HS-27A (cell line): ENCODE measurements around the gene ZNF362.
"Not testable (repeated sequence)": the region's sequence is repeated elsewhere in the genome, so short reads cannot be mapped to it uniquely, and the experiment has no call there.

Experiments
- DNase-seq: peaks from one replicate; pipeline ENCODE4 v3.0.0-alpha.2; 2012; ENCODE audit warnings: low read depth, missing footprints

ZNF362 gene

DNA sequence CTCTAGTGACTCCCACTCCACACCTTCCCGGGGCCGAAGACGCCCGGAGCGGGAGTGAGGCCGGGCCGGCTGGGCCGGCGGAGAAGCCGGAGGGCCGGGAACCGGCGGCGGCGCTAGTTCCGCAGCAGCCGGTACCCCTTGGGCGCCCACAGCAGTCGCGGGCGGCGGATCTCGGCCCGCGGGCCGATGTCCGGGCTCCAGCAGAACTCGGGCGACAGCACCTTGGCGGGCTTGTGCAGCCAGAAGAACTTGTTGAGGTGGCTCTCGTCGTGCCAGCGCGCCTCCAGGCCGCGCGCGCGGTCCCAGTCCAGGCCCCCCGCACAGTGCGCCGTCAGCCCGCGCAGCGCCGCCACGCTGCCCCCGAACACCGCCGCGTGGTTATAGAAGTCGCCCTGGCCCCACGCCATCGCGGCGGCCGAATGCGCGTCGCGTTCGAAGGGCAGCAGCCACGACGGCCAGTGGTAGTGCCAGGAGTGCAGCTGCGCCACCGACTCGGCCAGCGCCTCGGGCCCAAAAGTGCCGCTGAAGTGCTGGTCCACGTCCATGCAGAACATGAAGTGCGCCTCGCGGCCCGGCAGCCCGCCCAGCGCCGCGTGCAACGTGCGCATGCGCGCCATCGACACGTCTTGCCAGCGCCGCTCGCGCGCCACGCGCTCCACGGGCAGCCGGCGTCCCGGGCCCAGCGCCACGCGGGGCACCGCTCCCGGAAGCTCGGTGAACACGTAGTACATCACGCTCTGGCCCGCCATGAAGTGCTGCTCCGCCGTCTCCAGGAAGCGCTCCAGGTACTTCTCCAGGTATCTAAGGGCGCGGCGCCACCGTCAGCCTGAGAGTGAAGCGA, 50.6 kb downstream of the ZNF362 start:
- DNase-seq, result no peak

DNA sequence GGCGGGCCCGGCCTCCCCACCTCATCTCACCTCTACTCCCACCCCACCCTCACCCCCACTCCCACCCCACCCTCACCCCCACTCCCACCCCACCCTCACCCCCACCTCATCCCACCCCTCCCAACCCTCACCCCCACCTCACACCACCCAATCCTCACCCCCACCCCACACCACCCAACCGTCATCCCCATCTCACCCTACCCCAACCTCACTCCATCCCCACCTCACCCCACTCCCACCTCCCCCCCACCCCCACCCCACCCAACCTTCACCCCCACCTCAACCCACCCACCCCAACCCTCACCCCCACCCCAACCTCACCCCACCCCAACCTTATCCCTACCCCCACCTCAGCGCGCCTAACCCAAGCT, 51.2 kb downstream of the ZNF362 start:
- no peak for DNase-seq

DNA sequence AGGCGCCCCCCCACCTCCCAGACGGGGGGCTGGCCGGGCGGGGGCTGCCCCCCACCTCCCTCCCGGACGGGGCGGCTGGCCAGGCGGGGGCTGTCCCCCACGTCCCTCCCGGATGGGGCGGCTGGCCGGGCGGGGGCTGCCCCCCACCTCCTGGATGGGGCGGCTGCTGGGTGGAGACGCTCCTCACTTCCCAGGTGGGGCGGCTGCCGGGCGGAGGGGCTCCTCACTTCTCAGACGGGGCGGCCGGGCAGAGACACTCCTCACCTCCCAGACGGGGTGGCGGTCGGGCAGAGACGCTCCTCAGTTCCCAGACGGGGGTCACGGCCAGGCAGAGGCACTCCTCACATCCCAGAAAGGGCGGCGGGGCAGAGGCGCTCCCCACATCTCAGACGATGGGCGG, 53.1 kb downstream of the ZNF362 start:
- DNase-seq, result not testable (repeated sequence)

DNA sequence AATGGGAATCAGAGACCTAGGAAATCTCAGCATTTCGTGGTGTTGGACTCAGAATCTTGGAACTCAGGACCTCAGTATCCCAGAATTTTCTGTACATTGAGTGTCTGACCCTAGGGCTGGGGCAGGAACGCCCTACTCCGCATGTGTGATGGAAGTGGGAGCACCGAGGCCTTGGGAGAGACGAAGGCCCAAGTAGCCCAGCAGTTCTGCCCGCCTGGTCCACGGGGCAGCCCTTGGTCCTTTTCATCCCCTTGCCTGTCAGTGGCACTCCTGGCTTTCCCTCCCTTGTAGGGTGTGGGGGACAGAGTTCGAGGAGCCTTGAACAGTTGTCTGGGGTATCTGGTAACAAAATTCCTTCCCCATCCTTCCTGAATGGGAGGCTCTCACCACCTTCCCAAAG, 54.4 kb downstream of the ZNF362 start:
- DNase-seq, result no peak

DNA sequence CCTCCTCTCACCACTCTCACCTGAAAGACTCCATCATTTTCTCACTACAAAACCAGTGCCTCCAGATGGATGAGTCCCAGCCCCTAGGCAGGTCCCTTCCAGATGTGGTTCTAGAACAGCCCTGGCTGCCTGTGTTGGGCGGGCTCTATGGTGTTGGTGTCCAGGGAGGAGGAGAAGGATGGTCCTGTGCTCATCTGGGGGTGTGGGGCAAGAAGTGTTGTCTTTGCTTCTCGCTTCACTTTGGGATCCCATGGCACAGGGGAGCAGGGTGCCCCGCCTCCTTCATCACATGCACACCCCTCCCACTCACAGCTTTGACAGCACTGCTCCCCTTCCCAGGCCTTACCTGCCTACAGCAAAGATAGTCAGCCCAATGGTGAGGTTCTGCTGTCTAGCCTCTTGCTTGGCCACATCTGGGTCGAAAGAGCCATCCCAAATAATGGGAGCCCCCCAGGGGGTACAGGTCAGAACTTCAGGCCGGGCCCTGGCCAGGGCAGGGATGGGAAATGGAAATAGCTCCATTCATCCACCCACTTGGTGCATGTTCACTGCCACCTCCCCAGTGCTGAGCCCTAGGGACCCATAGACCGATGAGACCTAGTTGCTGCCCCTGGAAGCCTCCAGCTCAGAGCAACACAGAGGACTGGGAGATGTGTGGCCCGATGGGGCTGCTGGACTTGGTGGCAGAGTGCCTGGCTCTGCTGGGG, 55.6 kb downstream of the ZNF362 start:
- no peak for DNase-seq

DNA sequence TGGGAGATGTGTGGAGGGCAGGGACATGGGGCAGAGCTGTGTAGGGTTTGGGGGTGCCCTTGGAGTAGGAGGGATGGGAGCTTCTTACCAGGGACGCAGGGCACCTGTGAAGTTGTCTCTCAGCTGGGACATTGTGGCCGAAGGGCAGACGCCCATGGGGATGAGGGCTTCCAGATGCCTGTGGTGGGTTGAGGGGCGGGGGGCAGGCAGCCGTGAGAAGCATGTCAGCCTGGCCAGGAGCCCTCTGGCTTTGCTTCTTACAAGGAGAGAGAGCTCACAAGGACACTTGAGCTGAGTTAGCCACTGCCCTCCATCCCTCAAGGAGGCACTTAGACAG, 56.1 kb downstream of the ZNF362 start:
- no peak for DNase-seq

DNA sequence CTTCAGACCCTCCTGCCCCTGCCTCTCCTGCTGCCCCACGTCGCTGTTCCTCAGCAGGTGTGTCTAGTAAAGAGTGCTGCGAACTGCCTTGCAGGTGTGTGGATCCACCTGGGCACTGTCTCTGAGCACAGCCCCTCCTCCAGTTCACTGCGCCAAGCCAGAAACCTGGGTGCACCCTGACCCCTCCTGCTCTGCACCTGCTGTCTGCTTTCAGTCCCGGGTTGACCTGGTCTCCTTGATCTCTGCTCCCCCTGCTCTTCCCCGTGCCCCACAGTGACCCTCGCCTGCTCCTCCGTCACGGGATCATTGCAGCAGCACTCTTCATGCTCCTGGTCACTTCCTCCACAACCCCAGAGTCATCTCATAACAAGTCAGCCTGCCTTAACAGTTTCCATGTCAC, 58.1 kb downstream of the ZNF362 start:
- no peak for DNase-seq

DNA sequence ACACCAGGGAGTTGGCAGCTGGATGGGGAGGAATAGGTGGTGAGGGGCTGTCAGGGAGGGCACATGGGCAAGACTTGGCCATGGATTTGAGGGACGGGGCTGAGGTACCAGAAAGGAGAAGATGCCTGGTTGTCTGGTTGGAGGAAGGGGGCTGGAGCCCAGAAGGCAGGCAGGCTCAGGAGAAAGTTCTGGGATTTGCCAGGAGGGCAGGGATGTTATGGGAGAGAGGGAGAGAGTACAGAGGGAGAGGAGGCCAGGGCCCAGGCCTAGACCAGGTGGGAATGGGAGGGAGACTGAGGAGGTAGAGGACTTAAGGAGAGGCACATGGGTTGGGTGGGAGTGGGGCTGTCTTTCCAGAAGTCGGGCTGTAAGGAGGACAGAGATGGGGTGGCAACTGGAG, 60.3 kb downstream of the ZNF362 start:
- DNase-seq, result no peak

DNA sequence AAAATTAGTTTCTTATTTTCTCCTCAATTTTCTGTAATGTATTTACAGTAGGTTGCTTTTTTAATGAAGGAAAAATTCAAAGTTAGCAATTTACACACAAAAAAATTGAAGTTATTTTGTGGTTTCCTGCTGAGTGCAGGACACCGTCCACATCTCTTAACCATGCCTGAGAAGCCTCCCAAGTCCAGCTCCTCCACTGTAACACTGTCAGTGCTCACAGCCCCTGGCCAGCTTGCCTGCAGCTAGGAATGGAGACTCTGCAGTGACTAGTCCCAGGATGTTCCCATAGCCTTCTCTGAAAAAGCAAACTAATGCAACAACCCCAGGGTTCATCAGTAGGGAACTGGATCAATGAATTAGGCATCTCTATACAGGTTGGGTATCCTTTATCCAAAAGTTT, 61.1 kb downstream of the ZNF362 start:
- no peak for DNase-seq

DNA sequence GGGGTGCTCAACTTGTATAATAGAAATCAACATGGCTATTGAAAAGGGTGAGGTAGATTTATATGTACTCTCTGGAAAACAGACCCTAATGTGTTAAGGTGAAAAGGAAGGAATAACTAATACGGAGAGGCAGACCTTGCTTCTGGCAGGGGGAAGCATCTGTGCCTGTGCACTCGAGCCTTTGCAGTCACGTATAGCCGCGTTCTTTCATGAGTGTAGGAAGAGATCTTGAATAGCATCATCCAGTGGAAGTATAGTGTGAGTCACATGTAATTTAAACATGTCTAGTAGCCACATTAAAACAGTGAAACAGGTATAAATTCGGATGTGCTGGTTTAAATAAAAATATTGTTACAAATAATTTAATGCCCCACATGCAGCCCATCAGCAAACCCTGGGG, 61.7 kb downstream of the ZNF362 start:
- DNase-seq, result no peak

DNA sequence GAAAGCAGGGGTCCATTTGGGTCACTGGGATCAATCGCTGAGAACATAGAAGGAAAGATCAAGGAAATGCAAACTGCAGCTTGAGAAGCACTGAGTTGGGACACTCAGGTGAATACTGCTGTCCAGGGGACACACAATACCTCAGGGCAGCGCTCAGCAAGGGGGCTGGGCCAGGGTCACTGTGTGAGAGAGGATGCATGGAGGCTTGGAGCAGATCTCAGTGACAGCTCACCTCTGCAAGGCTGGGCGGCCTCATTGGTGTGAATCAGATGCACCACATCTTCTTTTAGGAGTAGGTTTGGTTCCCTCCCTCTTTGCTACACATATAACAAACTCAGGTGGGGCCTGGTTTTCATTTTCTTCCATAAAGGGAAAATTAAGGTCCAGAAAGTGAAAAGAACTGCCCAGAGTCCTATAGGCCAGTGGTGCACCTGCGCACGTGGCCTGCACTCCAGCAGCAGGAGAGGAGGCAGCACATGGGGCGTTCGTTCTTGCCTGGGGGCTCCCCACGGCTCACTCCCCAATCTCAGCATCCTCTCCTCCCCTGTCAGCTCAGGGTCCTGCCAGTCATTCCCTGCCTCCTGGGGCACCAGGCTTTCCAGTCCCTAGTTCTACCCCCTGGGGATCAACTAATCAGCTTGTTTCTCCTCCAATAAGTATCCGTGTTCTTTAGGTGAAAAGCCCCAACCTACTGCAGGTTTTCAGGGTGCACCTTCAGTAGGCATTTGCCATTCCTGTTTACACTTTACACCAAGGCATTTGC, 63.1 kb downstream of the ZNF362 start:
- no peak for DNase-seq

DNA sequence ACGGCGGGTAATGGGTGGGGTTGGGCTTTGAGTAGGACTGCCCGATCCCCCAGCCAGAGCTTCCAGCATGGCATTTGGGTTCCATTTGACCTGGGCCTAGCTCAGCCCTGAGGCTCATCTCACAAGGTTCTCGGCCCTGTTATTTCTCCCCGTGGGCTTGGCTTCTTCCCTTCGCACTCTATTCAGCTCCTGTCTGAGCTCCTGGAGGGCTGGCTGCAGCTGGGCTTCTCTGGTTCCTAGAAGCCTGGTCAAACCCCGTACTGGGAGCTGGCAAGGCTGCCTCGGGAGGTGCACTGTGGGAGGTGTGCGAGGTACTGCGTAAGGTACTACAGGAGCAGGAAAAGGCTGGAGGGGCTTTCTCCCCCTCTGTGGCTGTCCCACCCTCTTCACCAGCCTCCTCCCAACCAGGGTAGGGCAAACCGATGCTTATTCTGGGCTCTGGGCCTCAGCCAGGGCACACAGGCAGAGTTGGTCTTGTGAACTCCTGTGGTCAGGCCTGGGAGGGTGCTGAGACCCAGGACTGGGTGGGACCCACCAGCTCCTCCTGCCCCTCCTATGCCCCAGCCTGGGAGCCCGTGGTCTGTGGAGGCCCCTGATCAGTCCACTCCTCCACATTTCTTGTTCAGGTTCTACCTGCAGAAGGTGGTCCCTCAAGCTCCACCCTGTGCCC, 63.8 kb downstream of the ZNF362 start:
- DNase-seq, result no peak

DNA sequence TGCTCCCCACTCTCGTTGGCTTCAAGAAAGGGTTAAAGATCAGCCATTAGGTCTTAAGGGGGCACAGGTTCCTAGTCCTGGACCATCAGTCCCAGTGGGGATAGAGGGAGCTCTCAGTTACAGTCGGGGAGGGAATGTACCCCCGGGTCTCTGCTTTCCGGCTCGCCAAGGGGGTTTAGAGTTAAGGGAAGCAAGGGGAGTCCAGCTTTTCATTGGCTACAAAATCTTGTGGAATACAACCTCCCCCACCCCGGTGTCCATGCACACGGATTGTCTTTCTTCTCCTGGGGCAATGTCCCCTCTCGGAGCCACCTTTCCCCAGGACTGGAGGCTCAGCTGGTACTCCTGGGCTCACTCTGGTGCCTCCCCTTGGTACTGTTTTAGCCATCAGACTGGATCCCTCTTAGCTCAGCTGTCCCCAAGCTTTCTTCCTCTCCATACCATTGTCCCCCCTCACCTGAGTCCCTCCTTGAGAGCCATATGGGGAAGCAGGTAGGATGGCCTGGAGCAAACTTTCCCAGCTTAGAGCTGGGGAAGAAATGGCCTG, 64.4 kb downstream of the ZNF362 start, which contains the start of gene A3GALT2:
A3GALT2 (minus strand) TSS at position 480 of the 547 bp plus-strand sequence; CDS start at position 480, 0 bp downstream.
- DNase-seq, result no peak

DNA sequence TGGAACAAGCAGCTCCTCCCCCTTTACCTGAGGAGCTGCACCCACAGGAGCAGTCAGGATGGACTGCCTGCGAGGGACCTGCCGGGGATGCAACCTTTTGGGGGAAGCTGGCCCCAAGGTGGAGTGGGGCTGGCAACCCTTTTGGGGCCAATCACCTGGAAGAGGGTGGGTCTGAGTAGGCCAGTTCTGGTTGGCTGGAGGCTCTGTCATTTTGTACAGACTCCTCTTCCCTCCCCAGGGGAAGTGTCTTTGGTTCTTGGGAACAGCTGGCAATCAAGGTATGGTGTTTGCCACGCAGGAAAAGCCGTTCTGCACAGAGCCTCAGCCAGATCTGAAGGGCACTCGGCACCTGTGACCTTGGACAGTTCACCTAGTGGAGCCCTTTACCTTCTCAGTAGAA, 64.9 kb downstream of the ZNF362 start:
- DNase-seq, result no peak

DNA sequence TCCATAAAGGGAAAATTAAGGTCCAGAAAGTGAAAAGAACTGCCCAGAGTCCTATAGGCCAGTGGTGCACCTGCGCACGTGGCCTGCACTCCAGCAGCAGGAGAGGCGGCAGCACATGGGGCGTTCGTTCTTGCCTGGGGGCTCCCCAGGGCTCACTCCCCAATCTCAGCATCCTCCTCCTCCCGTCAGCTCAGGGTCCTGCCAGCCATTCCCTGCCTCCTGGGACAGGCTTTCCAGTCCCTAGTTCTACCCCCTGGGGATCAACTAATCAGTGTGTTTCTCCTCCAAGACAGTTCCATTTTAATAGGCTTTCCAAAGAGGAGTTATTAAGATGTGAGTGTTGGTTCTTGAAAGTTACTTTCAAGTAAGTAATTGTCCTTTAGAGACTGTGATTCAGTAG, 65.8 kb downstream of the ZNF362 start:
- DNase-seq, result no peak

DNA sequence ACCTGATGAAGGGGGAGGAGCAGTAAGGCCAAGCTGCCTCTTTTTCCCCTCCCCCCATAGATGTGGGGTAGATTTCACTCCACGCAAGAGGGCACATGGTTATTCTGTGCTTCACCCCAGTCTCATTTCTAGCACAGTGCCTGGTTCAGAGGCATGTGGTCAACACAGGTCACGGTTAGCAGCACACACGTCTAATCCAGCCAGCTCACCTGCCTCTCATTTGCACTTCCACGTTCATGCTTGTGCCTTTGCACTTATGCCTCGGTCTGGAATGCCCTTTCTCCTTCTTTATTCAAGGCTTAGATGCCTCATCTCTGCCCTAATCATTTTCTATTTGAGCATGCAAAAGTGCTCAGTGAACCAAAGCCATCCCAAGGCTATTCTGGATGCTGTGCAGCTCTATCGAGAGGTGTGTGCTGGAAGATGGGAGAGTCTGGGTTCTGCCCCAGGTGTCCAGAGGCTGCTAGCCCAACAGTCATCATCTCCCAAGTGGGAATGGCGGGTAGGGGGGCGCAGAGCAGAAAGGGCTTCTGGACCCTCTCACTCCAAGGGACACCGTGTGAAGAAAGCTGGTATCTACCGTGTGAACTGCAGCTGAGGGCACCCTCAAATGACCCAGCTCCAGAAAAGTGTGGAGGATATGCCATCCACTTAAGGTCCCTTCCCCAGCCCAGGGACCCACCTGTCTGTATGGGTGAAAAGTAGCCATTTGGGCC, 66.7 kb downstream of the ZNF362 start:
- no peak for DNase-seq

DNA sequence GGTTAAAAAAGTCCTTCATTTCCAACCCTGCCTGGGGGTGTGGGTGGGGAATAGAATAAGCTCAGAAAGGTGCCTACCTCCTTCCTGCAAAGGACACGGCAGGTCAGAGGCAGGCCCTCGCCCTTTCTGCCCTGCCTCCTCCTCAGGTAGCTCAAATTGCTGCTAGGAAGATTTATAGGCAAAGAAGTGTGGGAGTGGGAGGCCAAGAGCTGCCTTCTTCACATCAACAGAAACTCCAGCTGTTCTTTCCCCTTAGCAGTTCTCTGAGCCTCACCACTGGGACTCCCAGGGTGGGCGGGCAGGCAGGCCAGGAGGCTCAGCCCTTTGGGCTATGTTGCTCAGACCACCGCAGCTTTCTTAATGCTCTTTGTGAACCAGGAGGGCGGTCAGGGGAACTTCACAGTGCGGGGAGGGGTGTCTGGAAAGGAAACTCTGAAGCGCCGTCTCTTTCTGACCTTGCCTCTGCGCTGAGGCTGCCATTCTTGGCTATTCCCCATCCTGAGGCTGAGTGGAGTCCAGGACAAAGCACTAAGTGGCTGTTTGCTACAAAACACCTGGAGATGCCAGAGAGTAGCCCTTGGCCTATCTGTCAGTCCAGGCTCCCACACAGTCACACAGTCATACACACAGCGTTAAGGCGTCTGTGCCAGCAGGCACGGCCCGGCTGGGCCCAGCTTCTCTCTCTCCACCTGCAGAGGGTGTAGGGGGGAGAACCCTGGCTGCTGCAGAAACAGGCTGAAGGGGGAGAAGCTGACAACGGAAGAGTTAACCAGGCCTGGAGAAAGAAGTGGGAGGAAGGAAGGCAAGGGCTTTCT, 67.6 kb downstream of the ZNF362 start:
- no peak for DNase-seq

DNA sequence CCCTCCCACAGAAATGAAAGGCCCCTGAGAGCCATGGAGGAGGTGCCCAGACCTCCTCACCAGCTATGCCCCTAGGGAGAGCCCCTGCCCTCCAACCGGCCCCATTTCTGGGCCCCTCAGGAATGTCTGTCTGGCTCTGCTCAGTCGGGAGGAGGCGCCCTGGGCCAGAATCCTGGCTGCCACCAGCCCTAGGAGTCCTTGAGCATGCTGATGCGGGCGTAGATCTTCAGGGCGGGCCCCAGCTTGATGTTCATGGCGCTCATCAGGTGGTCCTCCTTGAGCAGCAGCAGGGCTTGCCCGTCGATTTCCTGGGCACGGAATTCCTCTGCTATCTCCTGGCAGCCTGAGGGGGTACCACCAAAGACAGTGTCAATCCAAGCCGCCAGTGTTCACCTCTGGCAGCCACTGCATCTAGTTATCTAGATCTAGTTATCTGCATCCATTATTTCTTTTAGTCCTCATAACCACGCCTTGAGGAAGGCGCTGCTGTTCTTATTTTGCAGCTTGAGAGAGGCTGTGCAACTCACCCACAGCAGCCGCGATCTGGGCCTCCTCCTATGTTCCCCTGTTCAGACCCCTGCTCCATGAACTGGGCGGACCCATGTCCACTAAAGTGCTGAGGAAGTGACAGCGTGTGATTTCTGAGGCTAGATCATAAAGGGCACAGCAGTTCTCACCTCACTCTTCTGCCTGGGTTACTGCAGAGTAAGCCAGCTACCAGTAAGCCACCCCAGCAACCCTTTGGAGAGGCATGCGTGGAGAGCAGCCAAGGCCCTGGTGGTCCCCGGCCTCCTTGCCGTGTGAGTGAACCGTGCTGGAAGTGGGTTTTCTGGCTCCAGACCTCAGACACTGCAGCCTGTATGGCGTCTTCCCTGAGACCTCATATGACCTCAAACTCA, 68.6 kb downstream of the ZNF362 start:
- no peak for DNase-seq

DNA sequence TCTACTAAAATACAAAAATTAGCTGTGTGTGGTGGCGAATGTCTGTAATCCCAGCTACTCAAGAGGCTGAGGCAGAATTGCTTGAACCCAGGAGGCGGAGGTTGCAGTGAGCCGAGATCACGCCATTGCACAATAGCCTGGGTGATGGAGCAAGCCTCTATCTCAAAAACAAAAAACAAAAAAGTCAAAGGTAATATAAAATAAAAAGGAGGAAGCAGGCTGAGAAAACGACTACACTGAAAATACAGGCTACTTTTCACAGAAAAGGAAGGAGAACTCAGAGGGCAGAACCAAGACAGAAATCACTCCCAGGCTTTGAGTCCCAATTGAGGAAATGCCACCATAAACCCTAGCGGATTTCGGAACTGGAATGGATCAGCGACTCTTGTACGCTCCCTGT, 70.5 kb downstream of the ZNF362 start:
- DNase-seq, result no peak
